Smooth muscle cell (in vitro differentiated cells): ENCODE data around the gene DCST2. TPM values are rescaled to one million over a fixed set of nuclear protein-coding genes. Genes with fewer than 3 reads are reported as not detected.

ENCODE experiments used
- DNase-seq: peaks from one replicate; lab custom pipeline; 2025; ENCODE audit not compliant: unreplicated experiment; lab: John Stamatoyannopoulos, UW
- H2AFZ ChIP-seq: fragments of 200-600 bp; sonication (generic); 2 replicates; pipeline ENCODE4 v1.6.0; 2016; ENCODE audit warnings: antibody characterized with exemption, low read depth, mild to moderate bottlenecking
- H3F3A ChIP-seq: fragments of 200-600 bp; sonication (generic); 2 replicates; pipeline ENCODE4 v1.6.0; 2017; ENCODE audit warnings: antibody characterized with exemption, low read depth
- H3K27ac ChIP-seq: fragments of 200-600 bp; sonication (generic); 2 replicates; pipeline ENCODE4 v1.5.1; 2016; ENCODE audit warnings: low read depth, mild to moderate bottlenecking
- H3K27me3 ChIP-seq: fragments of 200-600 bp; sonication (generic); 2 replicates; pipeline ENCODE4 v1.6.1; 2016; ENCODE audit warnings: low read depth, mild to moderate bottlenecking
- H3K36me3 ChIP-seq: fragments of 200-600 bp; sonication (generic); 2 replicates; pipeline ENCODE4 v1.5.1; 2016; ENCODE audit warnings: low read depth
- H3K4me1 ChIP-seq: fragments of 200-600 bp; sonication (generic); 2 replicates; pipeline ENCODE4 v1.5.1; 2016; ENCODE audit warnings: low read depth
- H3K4me2 ChIP-seq: fragments of 200-600 bp; sonication (generic); 2 replicates; pipeline ENCODE4 v1.6.0; 2016; ENCODE audit warnings: mild to moderate bottlenecking
- H3K4me3 ChIP-seq: fragments of 200-600 bp; sonication (generic); 2 replicates; pipeline ENCODE4 v1.5.1; 2016; ENCODE audit warnings: mild to moderate bottlenecking
- H3K79me2 ChIP-seq: fragments of 200-600 bp; sonication (generic); 2 replicates; pipeline ENCODE4 v1.6.0; 2016; ENCODE audit warnings: low read depth, mild to moderate bottlenecking
- H3K9ac ChIP-seq: fragments of 200-600 bp; sonication (generic); 2 replicates; pipeline ENCODE4 v1.6.0; 2016; ENCODE audit warnings: low read depth
- H3K9me3 ChIP-seq: fragments of 200-600 bp; sonication (generic); replicated peaks from 2 replicates; pipeline ENCODE4 v1.5.1; 2016; ENCODE audit warnings: low read depth
- H4K20me1 ChIP-seq: fragments of 200-600 bp; sonication (generic); 2 replicates; pipeline ENCODE4 v1.6.0; 2016; ENCODE audit warnings: low read depth
- CTCF ChIP-seq: fragments of 200-600 bp; sonication (generic); IDR thresholded peaks from 2 replicates; pipeline ENCODE4 v1.5.1; 2017; ENCODE audit warnings: borderline replicate concordance, mild to moderate bottlenecking, antibody characterized with exemption; ENCODE audit not compliant: insufficient read depth, poor library complexity, severe bottlenecking
- WGBS: methylation state at CpG from one replicate; pipeline ENCODE4 v1.1.7; 2016; ENCODE audit warnings: low lambda C conversion rate; 5-methylcytosine and 5-hydroxymethylcytosine counted together
- polyA plus RNA-seq: library from polyadenylated mRNA; unstranded; fragments of >200 nt; fragmentation: Nextera tagmentation; extraction: Ambion mirVana; gene quantifications from 2 replicates; pipeline ENCODE4 v1.2.1, GENCODE V29; 2016
- total RNA-seq: library from RNA; depleted of rRNA; stranded (reverse); fragments of >200 nt; gene quantifications from 2 replicates; pipeline ENCODE4 v1.2.3, GENCODE V29; 2014

Gene DCST2
- total and polyA plus RNA-seq, 2 experiments from 2014 or later = 1.3 TPM; not detected in 1

- Histone ChIP-seq H3K9ac (no peak within 1 kb of the TSS), H3K27ac (peak within 1 kb of the TSS; percentile 56), H3K4me2 (no peak within 1 kb of the TSS), H3F3A (no peaks in the 10 kb centered on the region), H3K4me1 (no peaks in the 10 kb centered on the region), H2AFZ (no peak within 1 kb of the TSS), H3K36me3 (no peaks in the 10 kb centered on the region), H3K79me2 (peaks cover 5% of the 10 kb centered on the region), H3K27me3 (no peaks in the 10 kb centered on the region), H4K20me1 (no peaks in the 10 kb centered on the region), H3K9me3 (no peaks in the 10 kb centered on the region), H3K4me3 (no peak within 1 kb of the TSS)
- 85% methylated on average over 8 of the region's 8 CpGs for WGBS
- no peak for DNase-seq
- TF ChIP-seq CTCF = no peak
Measured at GRCh38 chr1:154993572-154994268, 39.9 kb downstream of the DCST2 start, which contains the start of gene LENEP. Gene LENEP (plus strand): TSS chr1:154993586. CDS start chr1:154993608, 22 bp downstream.

GRCh38 chr1:154992721-154993571, 40.6 kb downstream of the DCST2 start:
- Histone ChIP-seq H3K9me3 (no peaks in the 10 kb centered on the region), H4K20me1 (no peaks in the 10 kb centered on the region), H2AFZ (no peak overlapping the region), H3K36me3 (no peaks in the 10 kb centered on the region), H3K79me2 (peaks cover 7% of the 10 kb centered on the region), H3F3A (no peaks in the 10 kb centered on the region), H3K9ac (no peak overlapping the region), H3K4me3 (no peak overlapping the region), H3K27ac (peak overlapping the region; percentile 56), H3K4me1 (no peaks in the 10 kb centered on the region), H3K27me3 (no peaks in the 10 kb centered on the region), H3K4me2 (no peak overlapping the region)
- TF ChIP-seq CTCF = no peak
- 91% methylated on average over 14 of the region's 14 CpGs for WGBS
- DNase-seq = no peak

- H2AFZ ChIP-seq = no peak overlapping the region
- no peaks in the 10 kb centered on the region for H3K4me1 ChIP-seq
- TF ChIP-seq CTCF = no peak
- no peak overlapping the region for H3K4me3 ChIP-seq
- no peaks in the 10 kb centered on the region for H4K20me1 ChIP-seq
- DNase-seq = no peak
- 96% methylated on average over 8 of the region's 8 CpGs for WGBS
- H3F3A ChIP-seq = no peaks in the 10 kb centered on the region
- H3K27me3 ChIP-seq = no peaks in the 10 kb centered on the region
- no peak overlapping the region for H3K9ac ChIP-seq
- H3K9me3 ChIP-seq = no peaks in the 10 kb centered on the region
- H3K27ac ChIP-seq = no peak overlapping the region
- no peaks in the 10 kb centered on the region for H3K36me3 ChIP-seq
- peaks cover 12% of the 10 kb centered on the region for H3K79me2 ChIP-seq
- no peak overlapping the region for H3K4me2 ChIP-seq
Measured at GRCh38 chr1:154990276-154990675, 43.3 kb downstream of the DCST2 start.
